Stimulated activated CD4-positive, alpha-beta T cell treated with anti-CD3 and anti-CD28 coated beads, Interleukin-1b, Interleukin-23, amount 100 ng/mL, for 24 hours (primary cell): ENCODE data around the gene NACC1.

Experiments used
- DNase-seq, 4 experiments: peaks; one replicate each; pipeline ENCODE4 v3.0.0-alpha.2; 2020; ENCODE audit warnings: low read depth in 4 of 4, low spot score in 1 of 4

NACC1 gene

GRCh38 chr19:13189600-13189999 lies 71.5 kb downstream of the NACC1 start:
- DNase-seq = no peak
